OCI-LY7 (cell line): ENCODE measurements around the gene CXCL12.

ENCODE experiments used
- CTCF ChIP-seq: fragments of 200-600 bp; sonication (generic); conservative IDR thresholded peaks from 2 replicates; pipeline ENCODE4 v1.5.1; 2014; ENCODE audit warnings: mild to moderate bottlenecking, antibody characterized with exemption, low read length, moderate library complexity, mixed read lengths
- EZH2phosphoT487 ChIP-seq: fragments of 200-600 bp; sonication (generic); IDR thresholded peaks from 2 replicates; pipeline ENCODE4 v1.6.1; 2018; ENCODE audit warnings: low read depth, borderline replicate concordance, mild to moderate bottlenecking, mixed run types, antibody characterized with exemption, low read length, moderate library complexity, mixed read lengths

GRCh38 chr10:44372181-44372580 is 12.7 kb downstream of the CXCL12 start:
- TF ChIP-seq CTCF (no peak), EZH2phosphoT487 (no peak)
